Erythroblast (primary cell): ENCODE results near the gene MXRA7.
"Not testable (repeated sequence)": the region's sequence is repeated elsewhere in the genome, so short reads cannot be mapped to it uniquely, and the experiment has no call there.

Experiments
- DNase-seq, 2 experiments: peaks; one replicate each; lab custom pipeline; 2025; lab: John Stamatoyannopoulos, UW
- GATA1 ChIP-seq: IDR thresholded peaks from 2 replicates; pipeline ENCODE4 v1.6.1; 2011; ENCODE audit warnings: low read depth, mild to moderate bottlenecking, control low read depth, low read length, moderate library complexity
- POLR2A ChIP-seq: IDR thresholded peaks from 2 replicates; pipeline ENCODE4 v1.6.1; 2011; ENCODE audit warnings: mild to moderate bottlenecking, low read length

Gene MXRA7

DNA sequence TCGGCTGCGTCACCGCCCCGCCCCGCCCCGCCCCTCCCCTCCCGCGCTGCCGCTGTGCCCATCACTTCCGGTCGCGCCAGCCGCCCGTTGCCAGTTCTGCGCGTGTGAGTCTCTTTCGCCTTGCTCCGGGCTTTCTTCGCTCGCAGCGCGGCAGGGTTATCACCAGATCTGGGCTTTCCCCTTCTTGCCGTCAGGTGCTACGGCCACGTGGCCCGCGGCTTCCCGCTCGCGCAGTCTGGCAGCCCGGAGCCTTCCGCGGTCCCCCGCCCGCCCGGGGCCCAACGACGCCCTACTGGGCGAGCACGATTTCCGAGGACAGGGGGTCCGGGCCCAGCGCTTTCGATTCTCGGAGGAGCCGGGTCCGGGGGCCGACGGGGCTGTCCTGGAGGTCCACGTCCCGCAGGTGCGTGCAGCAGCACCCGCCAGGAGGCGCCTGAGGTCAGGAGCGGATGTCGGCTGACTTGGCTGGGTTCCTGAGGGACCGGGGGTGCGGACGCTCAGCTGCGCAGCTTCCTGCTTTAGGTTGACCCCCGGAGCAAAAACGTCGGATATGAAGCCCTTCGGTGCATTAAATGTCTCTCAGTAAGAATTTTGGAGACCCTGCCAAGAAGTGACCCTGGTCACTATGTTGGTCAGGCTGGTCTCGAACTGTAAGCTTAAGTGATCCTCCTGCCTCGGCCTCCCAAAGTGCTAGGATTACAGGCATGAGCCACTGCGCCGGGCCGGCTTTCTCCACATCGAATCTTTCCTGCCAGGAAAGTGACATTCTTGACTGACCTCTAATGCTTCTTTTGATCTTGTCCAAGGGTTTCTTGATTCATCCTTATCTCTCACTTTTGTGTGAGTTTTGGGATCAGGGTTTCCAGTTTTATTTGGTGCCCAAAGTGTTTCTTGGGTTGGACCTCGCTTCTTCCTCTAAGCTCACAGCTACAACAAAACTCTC lies 16.3 kb upstream of the MXRA7 start, which contains the start of gene METTL23:
Gene METTL23 (plus strand): TSS at position 64 of the 943 bp plus-strand sequence. CDS start 2,872 bp downstream, outside the sequence.
- peak; percentile 87 to 91 for DNase-seq
- no peak for TF ChIP-seq GATA1
- TF ChIP-seq POLR2A = no peak

DNA sequence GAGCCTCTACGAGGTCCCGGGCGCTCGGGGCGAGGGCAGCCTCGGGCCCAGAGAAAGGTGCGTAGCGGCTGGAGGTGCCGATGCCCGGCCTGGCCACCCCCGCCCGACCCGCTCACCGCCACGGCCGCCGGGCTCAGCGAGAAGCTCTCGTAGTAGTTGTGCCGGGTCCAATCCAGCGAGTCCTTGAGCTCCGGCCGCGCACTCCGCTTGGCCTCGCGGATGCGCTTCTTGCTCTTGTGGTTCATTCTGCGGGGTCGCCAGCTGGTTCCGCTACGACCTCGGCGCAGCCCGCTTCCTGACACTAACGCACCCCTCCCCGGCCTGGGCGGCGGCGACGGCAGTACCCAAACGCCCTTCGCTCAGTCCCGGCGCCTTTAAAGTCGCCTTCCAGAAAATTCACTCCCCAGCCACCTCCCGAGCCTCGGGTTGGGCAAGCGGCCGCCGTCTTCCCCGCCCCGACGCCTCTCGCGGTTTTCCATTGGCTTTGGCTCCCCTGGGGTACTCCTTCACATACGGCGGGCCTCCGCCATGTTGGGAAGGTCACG lies 15.5 kb upstream of the MXRA7 start, which contains the start of gene JMJD6:
Gene JMJD6 (minus strand): TSS at position 376 of the 545 bp plus-strand sequence. CDS start 131 bp downstream, at position 245.
- DNase-seq = peak; percentile 96 to 97
- TF ChIP-seq GATA1 = no peak
- peak; percentile 89 for TF ChIP-seq POLR2A

DNA sequence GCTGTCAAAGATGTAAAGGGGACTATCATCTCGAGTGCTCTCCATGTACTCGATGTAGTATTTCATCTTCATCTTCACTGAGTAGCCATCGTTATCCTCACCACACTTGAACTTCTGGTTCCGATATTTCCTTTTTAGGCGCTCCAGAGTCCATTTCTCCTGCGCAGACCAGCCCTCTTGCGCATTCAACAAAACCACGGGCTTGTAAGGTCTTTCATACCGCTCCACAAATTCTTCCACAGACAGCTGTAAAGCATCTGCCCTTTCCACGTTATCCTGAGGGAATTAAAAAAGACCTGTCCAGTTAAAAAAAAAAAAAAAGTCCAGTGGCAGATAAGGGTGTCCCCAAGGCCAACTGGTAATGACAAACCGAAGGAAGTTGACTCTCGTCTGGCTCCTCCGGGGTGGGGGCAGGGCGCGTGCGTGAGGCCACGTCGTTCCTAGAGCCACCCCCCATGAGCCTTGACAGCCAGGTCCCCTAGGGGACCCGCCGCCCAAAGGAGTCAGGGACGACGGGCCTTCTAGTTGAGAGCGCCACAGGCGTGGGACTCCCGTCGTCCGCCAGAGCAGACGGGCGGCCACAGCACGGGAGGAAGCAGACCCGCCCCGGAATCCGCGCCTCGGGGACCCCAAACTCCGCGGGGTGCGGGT lies 14.9 kb upstream of the MXRA7 start:
- TF ChIP-seq POLR2A = no peak
- TF ChIP-seq GATA1 = no peak
- peak; percentile 83 to 84 for DNase-seq

DNA sequence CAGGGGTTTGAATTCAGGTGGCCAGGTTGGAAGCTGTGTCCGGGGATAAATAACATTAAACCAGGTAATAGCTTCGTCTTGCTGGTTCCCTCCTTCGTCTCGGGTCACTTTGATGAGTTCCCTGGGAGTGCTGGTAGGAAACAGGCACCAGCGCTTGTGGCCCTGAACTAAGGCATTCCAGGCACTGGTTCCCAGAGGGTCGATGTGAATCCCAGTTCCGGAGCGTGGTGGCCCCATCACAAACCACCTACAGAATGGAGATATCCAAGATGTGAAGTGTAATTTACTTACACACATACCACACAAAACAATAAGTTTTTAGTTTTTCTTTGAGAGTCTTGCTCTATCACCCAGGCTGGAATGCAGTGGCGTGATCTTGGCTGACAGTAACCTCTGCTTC lies 13.0 kb upstream of the MXRA7 start:
- no peak for DNase-seq
- TF ChIP-seq POLR2A (no peak), GATA1 (no peak)

DNA sequence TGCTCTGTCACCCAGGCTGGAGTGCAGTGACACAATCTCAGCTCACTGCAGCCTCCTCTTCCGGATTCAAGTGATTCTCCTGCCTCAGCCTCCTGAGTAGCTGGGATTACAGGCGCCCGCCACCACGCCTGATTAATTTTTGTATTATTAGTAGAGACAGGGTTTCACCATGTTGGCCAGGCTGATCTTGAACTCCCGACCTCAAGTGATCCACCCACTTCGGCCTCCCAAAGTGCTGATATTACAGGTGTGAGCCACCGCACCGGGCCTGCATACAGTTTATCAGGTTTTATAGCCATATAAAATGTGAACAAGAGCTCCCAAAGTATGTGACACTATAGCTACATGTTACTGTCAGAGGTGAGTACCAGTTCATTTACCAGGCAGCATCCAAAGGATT lies 12.2 kb upstream of the MXRA7 start:
- not testable (repeated sequence) for DNase-seq

DNA sequence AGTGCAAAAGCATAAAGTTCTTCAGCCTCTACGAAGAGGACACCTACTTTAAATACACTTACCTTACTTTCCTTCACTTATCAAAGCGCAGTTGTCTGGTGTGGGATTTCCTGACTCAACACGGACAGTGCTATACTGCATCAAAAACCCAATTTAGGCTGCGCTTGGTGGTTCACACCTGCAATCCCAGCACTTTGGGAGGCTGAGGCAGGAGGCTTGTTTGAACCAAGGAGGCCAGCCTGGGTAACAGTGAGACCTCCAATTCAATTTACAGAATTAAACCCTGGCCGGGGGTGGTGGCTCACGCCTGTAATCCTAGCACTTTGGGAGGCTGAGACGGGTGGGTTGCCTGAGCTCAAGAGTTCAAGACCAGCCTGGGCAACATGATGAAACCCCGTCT lies 11.5 kb upstream of the MXRA7 start:
- TF ChIP-seq GATA1 = no peak
- TF ChIP-seq POLR2A = no peak
- DNase-seq = no peak

DNA sequence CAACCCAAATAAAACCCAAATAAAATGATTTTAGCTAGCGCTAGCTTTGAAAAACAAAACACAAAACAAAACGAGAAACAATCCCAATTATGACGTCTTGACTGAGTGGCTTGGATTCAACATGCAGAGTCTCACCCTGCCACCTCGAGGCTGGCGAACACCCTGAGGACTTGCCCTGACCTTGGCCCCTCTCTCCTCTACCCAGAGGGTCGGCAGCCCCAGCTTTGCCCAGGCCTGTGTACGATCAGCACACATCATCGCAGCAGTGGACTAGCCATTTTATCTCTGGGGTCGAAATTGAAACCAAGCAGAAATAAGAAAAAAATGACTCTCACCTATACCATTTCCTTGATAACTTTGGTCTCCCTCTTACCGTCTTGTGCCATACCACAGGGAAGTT lies 10.7 kb upstream of the MXRA7 start:
- no peak for DNase-seq
- TF ChIP-seq POLR2A = no peak
- no peak for TF ChIP-seq GATA1

DNA sequence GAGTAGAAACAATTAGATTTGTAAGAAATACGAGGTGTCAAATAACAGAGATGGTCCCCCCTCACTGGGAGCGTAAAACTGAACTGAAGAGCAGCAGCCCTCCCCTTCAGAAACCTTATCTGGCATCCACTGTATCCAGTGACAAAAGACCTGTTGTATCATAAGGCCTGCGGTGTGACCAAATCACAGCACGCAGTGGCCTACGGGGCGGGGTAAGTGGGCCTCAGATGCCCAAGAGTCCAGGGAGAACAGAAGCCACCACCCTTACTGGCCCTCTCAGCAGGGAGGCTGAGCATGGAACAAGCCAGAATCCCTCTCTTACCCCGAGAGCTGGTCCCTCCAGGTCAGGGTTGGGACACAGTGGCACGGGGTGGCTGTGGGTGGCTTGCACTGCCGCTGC lies 10.2 kb upstream of the MXRA7 start:
- no peak for DNase-seq
- no peak for TF ChIP-seq POLR2A
- TF ChIP-seq GATA1 = no peak

DNA sequence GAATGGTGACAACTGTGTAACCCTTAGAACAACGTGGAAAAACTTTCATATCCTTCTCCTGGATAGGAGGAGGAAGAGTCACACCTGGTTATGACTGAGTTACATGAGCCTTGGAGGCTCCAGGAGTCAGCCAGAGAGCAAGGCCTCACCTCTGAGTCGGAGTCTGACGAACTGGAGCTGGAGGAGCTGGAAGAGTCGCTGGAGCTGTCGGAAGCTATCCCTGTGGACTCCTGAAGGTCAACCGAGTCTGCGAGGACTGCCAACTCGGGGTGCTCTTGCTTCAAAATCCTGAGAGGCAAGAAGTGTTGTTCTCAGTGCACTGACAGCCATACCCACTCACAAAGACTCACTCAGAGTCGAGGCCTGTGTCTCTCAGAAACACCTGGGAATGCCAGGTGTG lies 9.4 kb upstream of the MXRA7 start:
- no peak for DNase-seq
- TF ChIP-seq POLR2A = no peak
- TF ChIP-seq GATA1 = no peak

DNA sequence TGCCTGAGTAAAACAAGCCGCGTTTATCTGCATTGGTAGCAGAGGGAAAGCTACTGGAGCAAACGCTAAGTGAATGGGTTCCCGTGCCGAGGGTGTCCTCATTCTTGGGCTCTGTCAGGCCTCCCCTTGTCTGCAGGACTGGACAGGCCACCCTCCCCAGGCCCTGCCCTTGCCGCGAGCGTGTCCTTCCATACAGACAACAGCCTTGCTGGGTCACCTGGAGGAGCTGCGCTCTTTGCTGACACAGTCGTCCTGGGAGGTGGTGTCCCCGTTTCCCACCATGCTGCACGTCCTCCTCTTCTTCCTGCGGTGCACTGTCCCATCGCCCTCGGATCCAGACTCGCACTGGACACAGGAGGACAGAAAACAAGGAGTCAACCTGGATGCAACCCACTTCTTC lies 7.8 kb upstream of the MXRA7 start:
- TF ChIP-seq POLR2A (no peak), GATA1 (no peak)
- no peak for DNase-seq

DNA sequence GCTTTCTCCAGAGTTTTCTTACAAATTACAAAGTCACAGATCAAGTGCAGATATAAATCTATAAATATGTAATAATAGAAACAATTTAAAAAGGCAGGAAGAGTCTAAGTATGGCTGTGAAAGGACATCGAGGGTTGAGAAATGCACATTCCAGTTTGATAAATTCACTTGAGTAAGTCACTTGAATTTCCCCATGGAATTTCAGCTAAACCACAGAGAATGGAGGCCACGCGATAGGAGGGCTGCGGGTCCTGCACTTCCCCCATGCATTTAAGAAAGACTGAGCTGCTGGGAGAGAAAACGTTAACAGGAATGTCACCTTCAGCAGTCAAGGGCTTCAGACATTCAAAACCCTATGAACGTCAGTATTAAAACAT lies 6.1 kb upstream of the MXRA7 start:
- no peak for TF ChIP-seq POLR2A
- no peak for TF ChIP-seq GATA1
- DNase-seq = no peak

DNA sequence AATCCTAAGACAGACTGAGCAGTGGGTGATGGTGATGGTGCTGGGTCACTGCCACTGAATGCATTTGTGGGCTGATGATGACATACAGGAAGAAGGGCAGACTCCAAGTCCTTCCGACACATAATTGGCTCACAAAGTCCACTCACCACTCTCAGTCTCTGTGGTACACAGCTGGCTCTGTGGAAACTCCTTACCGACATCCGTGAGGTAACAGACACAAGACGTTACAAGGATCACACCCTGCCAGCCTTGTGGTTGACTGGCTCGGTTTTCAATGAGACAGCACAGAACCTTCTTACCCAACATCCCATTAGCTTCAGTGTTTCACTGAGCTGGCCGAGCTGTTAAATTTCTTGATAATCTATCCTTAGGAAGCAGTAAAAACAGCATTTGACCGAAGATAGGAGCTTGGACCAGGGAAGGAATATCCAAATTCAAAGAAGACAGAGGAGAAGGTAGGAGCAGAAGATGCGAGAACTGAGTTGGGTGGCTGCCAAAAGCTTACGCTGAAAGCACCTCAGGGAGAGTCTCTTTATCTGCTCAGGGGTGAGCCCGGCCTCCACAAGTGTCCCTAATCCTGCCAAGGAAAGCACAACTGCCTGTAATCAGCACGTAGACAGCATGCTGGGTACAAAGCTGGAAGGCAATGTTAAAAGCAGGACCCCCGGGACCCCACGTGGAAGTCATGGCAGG lies 5.5 kb upstream of the MXRA7 start:
- peak; percentile 84 to 86 for DNase-seq
- TF ChIP-seq POLR2A = peak; percentile 62
- no peak for TF ChIP-seq GATA1

DNA sequence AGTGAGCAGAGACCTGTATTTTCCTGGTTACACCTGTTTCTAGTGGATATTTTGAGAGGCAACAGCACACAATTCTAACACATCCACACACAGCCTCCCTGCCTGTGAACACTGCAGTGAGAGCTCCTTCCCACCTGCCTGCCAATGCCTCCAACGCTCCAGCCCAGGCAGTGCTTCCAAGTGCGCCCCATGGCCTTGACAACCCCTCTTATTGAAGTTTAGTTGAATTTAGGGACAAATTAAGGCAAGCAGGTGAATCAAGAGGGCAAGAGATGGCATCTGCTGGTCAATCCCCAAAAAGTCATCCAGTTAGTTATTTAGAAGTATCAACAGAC lies 4.7 kb upstream of the MXRA7 start:
- no peak for DNase-seq
- no peak for TF ChIP-seq POLR2A
- no peak for TF ChIP-seq GATA1

DNA sequence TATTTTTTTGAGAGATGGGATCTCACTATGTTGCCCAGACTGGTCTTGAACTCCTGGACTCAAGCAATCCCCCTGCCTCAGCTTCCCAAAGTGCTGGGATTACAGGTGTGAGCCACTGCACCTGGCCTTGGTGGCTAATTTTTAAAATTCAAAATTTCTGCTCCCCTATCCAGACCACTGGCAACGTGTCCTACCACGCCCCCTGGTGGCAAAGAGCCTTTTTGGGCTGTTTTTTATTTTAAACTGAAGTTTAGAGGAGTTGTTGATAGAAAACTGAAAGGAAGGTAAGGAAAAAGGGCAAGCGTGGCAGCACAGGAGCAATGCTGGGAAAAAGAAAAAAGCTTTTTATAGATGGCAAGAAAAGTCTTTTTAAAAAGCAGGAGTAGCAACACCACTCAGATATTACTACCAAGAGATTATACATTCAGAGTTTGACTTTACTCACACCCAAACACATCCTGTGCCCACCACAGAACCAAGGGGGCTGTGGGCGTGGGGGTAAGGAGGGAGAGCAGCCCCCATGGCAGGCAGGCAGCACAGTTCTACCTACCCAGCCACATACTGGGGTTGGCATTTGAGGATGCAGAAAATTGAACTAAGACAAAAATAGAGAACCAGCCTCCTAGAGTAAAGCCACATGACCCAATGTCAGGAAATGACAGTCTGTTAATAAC lies 4.2 kb upstream of the MXRA7 start:
- peak; percentile 67 to 85 for DNase-seq
- TF ChIP-seq GATA1 (no peak), POLR2A (no peak)
